ENCODE results near the gene PIGB. TPM values are rescaled to one million over a fixed set of nuclear protein-coding genes. Genes with fewer than 3 reads are reported as not detected.

Gene PIGB
- total and polyA plus RNA-seq, 2 of the 13 experiments (the other 11 are each of a cell fraction or from before 2014, with no cell fraction given), result 14.5 to 19.1 TPM

DNA sequence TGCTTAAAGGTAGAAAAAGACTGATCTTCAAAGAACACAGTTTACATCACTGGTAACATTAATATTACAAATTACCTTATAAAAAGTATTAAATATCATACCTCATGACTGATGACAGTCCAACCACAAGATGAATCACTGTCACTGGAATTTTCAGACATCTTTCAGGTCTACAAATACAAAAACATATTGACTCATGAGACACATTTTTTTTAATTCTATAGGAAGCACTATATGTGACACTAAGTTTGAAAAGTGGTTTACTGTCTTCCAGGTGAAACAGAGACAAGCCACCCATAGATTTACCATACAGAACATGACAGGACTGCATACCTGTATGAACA lies 70.2 kb downstream of the PIGB start (continued):
- TF ChIP-seq RARG (CRISPR knock-in tag; IDR thresholded peaks at IDR 0.05; ENCODE audit: low read depth) (no peak), FOXO4 (CRISPR knock-in tag; conservative IDR thresholded peaks at IDR 0.05) (no peak)

- ATAC-seq, result no peak
- TF ChIP-seq TRIM22 (IDR thresholded peaks at IDR 0.05) (no peak), ZNF446 (CRISPR knock-in tag; IDR thresholded peaks at IDR 0.05) (no peak), KAT2B (IDR thresholded peaks at IDR 0.05; ENCODE audit: borderline replicate concordance, low read depth, low read length) (no peak), HNRNPUL1 (IDR thresholded peaks at IDR 0.05; ENCODE audit: low read depth, low read length) (no peak), RFX5 (IDR thresholded peaks at IDR 0.05; ENCODE audit: low read depth, low read length) (no peak), TCF7 (IDR thresholded peaks at IDR 0.05; ENCODE audit: low read depth) (no peak), ZNF44 (CRISPR knock-in tag; IDR thresholded peaks at IDR 0.05) (no peak), LRRFIP1 (CRISPR knock-in tag; conservative IDR thresholded peaks at IDR 0.05) (no peak), ZNF644 (CRISPR knock-in tag; IDR thresholded peaks at IDR 0.05; ENCODE audit: low read depth) (no peak), ZNF747 (CRISPR knock-in tag; IDR thresholded peaks at IDR 0.05; ENCODE audit: borderline replicate concordance) (no peak), RBM22 (optimal IDR thresholded peaks at IDR 0.05; ENCODE audit: low read length) (no peak), NFKB2 (CRISPR knock-in tag; IDR thresholded peaks at IDR 0.05; ENCODE audit: borderline replicate concordance) (no peak), ZNF180 (CRISPR knock-in tag; IDR thresholded peaks at IDR 0.05; ENCODE audit: borderline replicate concordance, low read depth) (no peak), ZKSCAN5 (CRISPR knock-in tag; IDR thresholded peaks at IDR 0.05) (no peak), ATF5 (CRISPR knock-in tag; IDR thresholded peaks at IDR 0.05; ENCODE audit: low read depth) (no peak)
- TF ChIP-seq, protein P1, sequence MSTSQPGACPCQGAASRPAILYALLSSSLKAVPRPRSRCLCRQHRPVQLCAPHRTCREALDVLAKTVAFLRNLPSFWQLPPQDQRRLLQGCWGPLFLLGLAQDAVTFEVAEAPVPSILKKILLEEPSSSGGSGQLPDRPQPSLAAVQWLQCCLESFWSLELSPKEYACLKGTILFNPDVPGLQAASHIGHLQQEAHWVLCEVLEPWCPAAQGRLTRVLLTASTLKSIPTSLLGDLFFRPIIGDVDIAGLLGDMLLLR (CRISPR knock-in tag; IDR thresholded peaks at IDR 0.05), result no peak
Observed at GRCh38 chr15:55394694-55395093, 75.7 kb downstream of the PIGB start.

More at GRCh38 chr15:55394694-55395093, 75.7 kb downstream of the PIGB start:
- no peaks in the 10 kb centered on the region for H3K27me3 ChIP-seq (ENCODE audit: control insufficient read depth in 1 of 2, insufficient read depth in 2 of 2, low read length in 2 of 2)
- no peaks in the 10 kb centered on the region for H3K9me3 ChIP-seq (ENCODE audit: low read length)
- no peak for DNase-seq (ENCODE audit: low spot score)
- no peaks in the 10 kb centered on the region for H3K79me2 ChIP-seq (ENCODE audit: insufficient read depth, low read length)
- H3K9ac ChIP-seq (ENCODE audit: insufficient read depth, low read depth, low read length), result no peak overlapping the region
- no peak overlapping the region for H3K27ac ChIP-seq (ENCODE audit: extremely low read length, insufficient read depth, low read length)
- H3K4me2 ChIP-seq (ENCODE audit: low read depth, low read length), result no peak overlapping the region
- BruUV-seq (replicated peaks), result no TSS peak
- H3K4me1 ChIP-seq (ENCODE audit: insufficient read depth, low read length), result no peaks in the 10 kb centered on the region
- no peak overlapping the region for H2AFZ ChIP-seq (ENCODE audit: low read length)
- ChIA-PET CTCF (ENCODE audit: low intra/inter-chr PET ratio, low total read pairs) (no interaction called here), POLR2A (interaction anchor here (0.9 kb wide), 1 partner anchor 13 kb away, joined by 4 read pairs; the partner anchor contains the start of gene CCPG1)
- 100% methylated on average over 1 of the region's 1 CpG for WGBS (ENCODE audit: low lambda C conversion rate)
- no peaks in the 10 kb centered on the region for H4K20me1 ChIP-seq (ENCODE audit: insufficient read depth, low read length)
- no peak overlapping the region for H3K4me3 ChIP-seq (replicated peaks in 1 of 3; ENCODE audit: insufficient read depth in 1 of 3, low read depth in 2 of 3, low read length in 3 of 3)
- in situ Hi-C loops (cut with HindIII; ENCODE audit: extremely low pct_ligation_motif_present, low pct_unique_long_range_greater_than_20kb) (no loop called here), intact Hi-C loops (cut with micrococcal nuclease; ENCODE audit: unreplicated experiment) (no loop called here)
- no peaks in the 10 kb centered on the region for H3K36me3 ChIP-seq (replicated peaks in 1 of 2; ENCODE audit: control insufficient read depth in 1 of 2, insufficient read depth in 2 of 2, low read length in 2 of 2)
- no peak for FAIRE-seq

Data from HepG2 (cell line).